GM08714 (cell line): ENCODE results near the gene METTL8.
"Not testable (repeated sequence)": the region's sequence is repeated elsewhere in the genome, so short reads cannot be mapped to it uniquely, and the experiment has no call there.

Experiments
- H3K4me3 ChIP-seq: fragments of 200-500 bp; sonication (Bioruptor generic); 2 replicates; pipeline ENCODE4 v1.5.1; 2014; ENCODE audit warnings: mild to moderate bottlenecking, low read length, inconsistent platforms
- ZNF274 ChIP-seq: IDR thresholded peaks from 2 replicates; pipeline ENCODE4 v1.6.1; 2012; ENCODE audit warnings: mild to moderate bottlenecking, low read depth, low read length

Gene METTL8

GRCh38 chr2:171360905-171361304 lies 72.9 kb downstream of the METTL8 start:
- no peak overlapping the region for H3K4me3 ChIP-seq
- TF ChIP-seq ZNF274 = no peak

GRCh38 chr2:171353746-171354145 lies 80.0 kb downstream of the METTL8 start:
- not testable (repeated sequence) for H3K4me3 ChIP-seq

- no peak for TF ChIP-seq ZNF274
- no peak overlapping the region for H3K4me3 ChIP-seq
Measured at GRCh38 chr2:171348056-171348455, 85.7 kb downstream of the METTL8 start.

GRCh38 chr2:171347591-171348032 lies 86.2 kb downstream of the METTL8 start:
- no peak for TF ChIP-seq ZNF274
- no peak overlapping the region for H3K4me3 ChIP-seq

GRCh38 chr2:171346723-171347557 lies 86.8 kb downstream of the METTL8 start:
- peak overlapping the region; percentile 21; the same call in 1 of the 2 replicates for H3K4me3 ChIP-seq
- TF ChIP-seq ZNF274 = no peak

GRCh38 chr2:171345971-171346722 lies 87.6 kb downstream of the METTL8 start:
- H3K4me3 ChIP-seq = no peak overlapping the region
- no peak for TF ChIP-seq ZNF274

- H3K4me3 ChIP-seq = no peak overlapping the region
- no peak for TF ChIP-seq ZNF274
Measured at GRCh38 chr2:171344182-171344581, 89.6 kb downstream of the METTL8 start.

GRCh38 chr2:171342067-171342413 lies 91.8 kb downstream of the METTL8 start:
- no peak for TF ChIP-seq ZNF274
- H3K4me3 ChIP-seq = no peak overlapping the region

- H3K4me3 ChIP-seq = no peak overlapping the region
- TF ChIP-seq ZNF274 = no peak
Measured at GRCh38 chr2:171341394-171342066, 92.3 kb downstream of the METTL8 start.

- no peak overlapping the region for H3K4me3 ChIP-seq
- no peak for TF ChIP-seq ZNF274
Measured at GRCh38 chr2:171334946-171335345, 98.8 kb downstream of the METTL8 start.

- TF ChIP-seq ZNF274 = no peak
Measured at GRCh38 chr2:171334171-171334570, 99.6 kb downstream of the METTL8 start.

GRCh38 chr2:171330155-171330956 lies 103.4 kb downstream of the METTL8 start:
- no peak overlapping the region for H3K4me3 ChIP-seq
- TF ChIP-seq ZNF274 = no peak

More at GRCh38 chr2:171334171-171334570, 99.6 kb downstream of the METTL8 start:
- H3K4me3 ChIP-seq = no peak overlapping the region

- H3K4me3 ChIP-seq = no peak overlapping the region
Measured at GRCh38 chr2:171327043-171327496, 106.7 kb downstream of the METTL8 start.

GRCh38 chr2:171325886-171326585 lies 107.8 kb downstream of the METTL8 start:
- no peak overlapping the region; the same call in 1 of the 2 replicates for H3K4me3 ChIP-seq
- TF ChIP-seq ZNF274 = no peak

More at GRCh38 chr2:171327043-171327496, 106.7 kb downstream of the METTL8 start:
- TF ChIP-seq ZNF274 = no peak
